Measurements from ENCODE around the gene RGS6.

The RGS6 gene

DNA sequence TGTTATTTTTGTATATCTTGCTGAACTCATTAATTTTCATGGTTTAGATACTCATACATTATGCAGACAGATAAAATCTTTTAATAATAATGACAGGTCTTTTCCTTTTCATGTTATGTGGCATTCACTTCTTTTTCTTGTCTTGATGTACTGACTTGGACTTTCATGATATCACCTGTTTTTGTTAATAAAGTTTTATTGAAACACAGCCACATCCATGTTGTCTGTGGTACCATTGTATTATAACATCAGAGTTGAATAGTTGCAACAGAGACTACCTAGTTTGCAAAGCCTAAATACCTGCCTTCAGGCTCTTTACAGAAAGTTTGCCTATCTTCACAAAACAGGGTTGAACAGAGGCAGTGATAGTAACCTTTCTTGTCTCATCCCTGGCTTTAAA, 85.1 kb downstream of the RGS6 start:
- no peak for DNase-seq

DNA sequence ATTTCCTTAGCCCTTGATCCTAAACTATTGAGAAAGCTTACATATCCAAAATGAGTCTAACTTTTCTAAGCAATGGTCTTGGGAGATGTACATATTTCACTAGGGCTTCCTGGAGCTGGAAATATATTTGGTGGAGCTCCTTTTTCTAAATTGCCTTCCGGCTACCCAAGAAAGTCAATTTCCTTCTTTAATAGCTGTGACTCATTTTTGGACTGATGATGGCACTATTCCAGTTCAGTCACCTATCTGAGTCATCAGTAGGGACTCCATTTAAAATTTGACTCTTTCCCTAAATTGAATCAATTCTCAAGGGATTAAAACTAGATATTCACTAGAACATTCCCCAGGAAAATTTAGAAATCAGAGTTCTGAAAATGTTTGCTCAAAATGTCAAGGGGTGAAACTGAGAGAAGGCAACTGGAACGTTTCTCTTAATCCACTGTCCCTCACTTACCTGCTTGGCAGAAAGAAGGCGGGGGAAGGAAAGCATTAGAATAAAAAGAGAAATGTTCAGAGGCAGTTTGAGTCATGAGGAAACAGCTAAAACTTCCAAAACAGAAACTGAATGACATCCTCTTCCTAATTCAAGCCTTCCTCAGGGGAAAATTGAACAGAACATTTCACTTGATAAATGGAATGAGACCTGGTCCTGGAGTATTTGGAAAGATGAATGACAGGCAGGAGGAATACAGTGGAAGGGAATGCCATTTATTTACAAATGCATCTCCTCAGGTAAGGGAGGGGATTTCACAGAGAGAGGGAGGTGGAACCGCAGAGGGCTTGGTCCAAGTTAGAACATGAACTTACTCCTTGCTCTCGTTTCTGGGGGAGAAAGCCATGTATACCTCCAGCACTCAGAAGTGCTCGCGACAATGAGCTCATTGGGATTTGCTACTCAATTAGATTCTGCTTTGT, 91.2 kb downstream of the RGS6 start:
- peak in 1 of 5 experiments; percentile 42 for DNase-seq

DNA sequence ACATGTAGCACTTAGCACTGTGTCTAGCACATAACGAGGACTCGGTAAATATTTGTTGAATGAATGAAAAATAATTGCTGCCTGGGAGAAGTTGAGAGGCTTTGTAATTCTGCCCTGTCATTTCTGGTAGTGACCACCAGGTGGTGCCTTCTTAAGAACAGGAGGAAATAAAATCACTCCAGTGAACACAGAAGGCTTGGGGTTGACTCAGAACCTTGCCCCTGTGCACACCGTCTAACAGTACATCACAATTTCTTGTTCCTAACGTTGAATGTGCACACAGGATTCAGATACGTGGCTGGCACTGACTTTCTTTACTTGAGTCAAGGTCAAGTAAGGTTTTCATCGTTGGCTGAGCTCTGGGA, 91.8 kb downstream of the RGS6 start:
- peak in 3 of 5 experiments; percentile 5 to 91 (median 5) for DNase-seq

DNA sequence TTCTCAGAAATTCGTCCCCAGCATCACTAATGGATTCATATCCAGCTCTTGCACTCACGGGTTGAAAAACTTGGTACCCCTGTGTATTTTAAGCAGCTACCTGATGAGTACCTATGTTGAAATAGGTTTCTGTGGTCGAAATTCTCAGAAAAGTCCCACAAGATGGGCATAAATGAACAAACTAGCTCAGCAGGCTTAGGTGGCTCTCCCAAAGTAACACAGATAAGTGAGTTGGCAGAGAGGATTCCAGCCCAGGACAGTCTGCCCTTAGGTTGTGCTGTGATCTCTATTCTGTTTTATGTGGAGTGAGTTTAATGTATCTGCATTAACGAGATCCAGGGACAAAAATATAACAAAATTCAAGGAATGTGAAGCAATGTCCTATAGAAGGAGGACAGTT, 92.3 kb downstream of the RGS6 start:
- DNase-seq: peak in 1 of 5 experiments; percentile 60

DNA sequence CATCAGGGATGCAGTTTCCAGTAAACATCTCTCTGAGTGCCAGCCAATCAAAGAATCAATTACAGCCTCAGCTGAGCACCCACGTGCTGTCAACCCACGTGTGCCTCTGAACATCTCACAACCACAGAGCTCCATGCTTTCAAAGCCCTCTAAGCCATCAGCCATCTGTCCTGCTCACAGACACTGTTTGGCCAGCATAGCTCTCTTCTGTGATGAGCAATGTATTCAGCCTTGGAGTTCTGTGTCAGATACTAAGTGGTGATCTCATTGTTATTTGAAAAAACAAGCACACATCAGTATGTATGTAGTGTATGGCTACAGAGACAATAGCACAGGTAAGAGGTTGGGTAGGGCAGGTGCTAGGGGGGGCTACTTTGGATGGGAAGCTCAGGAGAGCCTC, 94.3 kb downstream of the RGS6 start:
- peak in 1 of 5 experiments; percentile 17 for DNase-seq

DNA sequence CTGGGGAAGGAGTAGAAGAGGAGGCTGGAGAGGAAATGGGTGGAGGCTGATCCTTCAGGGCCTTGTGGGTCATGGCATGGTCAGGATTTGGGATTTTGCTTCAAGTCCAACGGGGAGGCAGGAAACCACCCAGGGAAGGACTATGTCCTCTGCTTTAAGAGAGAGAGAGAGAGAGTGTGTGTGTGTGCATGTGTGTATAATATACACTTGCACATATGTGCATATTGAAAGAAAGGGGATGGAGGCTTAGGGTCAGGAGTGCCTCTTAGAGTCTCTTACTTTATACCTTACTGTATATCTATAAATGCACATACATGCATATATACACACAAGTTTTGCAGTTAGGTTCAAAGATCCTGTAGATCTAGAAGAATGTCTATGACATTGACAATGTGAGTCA, 94.8 kb downstream of the RGS6 start:
- no peak for DNase-seq

DNA sequence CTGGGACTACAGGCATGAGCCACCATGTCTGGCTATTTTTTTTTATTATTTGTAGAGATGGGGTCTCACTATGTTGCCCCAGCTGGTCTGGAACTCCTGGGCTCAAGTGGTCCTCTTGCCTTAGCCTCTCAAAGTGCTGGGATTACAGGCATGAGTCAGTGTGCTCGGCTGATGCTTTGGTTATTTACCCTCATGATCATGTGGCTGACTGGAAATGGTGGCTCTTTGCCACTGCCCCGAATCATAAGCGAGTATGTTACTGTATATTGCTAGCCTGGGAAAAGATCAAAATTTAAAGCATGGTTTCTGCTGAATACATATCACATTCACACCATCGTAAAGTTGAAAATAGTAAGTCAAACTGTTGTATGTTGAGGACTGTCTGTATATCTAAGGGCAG, 101.1 kb downstream of the RGS6 start:
- DNase-seq: no peak

DNA sequence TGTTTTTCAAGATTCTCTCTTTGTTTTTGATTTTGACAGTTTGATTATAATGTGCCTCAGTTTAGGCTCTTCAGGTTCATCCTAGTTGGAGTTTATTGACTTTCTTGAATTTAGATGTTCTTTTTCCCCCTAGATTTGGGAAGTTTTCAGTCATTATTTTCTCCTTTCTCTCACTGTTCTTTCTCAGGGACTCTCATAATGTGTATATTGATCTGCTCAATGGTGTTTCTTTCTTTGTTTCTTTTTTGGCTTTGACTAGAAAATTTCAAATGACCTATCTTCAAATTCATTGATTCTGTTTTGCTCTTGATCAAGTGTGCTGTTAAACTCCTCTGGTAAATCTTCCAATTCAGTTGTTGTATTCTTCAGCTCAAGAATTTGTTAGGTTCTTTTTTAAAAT, 108.3 kb downstream of the RGS6 start:
- DNase-seq: no peak

DNA sequence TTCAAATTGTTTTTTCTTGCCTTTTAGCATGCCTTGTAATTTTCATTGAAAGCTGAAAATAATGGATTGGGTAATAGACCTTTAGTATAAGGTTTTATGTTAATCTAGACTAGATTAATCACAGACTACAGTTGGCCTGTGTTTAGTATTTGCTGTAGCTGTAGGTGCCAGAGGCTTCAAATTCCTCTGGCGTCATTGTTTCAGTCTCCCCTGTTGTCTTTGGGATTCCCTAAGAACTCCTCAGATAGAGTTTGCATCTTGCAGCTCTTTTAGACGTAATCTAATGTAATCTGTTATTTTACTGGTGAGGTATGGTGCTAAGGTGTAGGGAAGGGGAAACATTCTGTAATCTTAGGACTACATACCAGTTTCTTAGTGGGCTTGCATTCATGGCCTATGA, 113.0 kb downstream of the RGS6 start:
- no peak for DNase-seq

DNA sequence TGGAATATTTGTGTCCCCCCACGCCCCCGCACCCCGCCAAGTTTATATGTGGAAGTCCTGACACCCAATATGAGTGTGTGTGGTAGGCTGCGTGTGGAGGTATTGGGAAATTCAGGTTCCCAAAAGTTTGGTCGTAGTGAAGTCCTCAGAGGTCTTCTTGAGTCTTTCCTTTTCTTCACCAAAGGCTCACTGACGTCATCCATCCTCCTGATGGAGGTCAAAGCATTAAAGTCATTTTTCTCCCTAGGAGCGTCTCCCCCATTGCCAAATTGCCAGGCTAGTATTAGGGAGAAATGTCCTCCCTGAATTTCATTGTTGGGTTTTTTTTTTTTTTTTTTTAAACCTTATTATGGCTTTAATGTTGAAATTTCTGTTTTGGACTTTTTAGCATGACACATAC, 113.7 kb downstream of the RGS6 start:
- DNase-seq: no peak

DNA sequence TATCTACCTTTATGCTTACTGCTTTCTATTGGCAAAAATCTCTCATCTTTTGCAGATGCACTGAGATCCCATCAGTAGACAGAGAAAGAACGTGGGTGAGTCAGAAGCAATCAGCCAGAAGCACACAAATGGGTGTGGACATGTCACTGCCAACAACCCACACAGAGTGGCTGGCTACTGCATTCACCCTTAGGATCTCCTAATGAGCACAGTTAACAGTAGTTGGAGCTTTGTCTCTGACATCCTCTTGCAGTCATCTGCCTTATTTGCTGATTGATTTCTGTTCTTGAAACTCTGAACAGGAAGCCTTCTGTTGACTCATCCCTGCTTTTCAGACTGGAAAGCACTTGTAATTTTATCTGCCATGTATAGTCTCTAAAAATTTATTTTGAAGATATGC, 117.2 kb downstream of the RGS6 start:
- peak in 2 of 5 experiments; percentile 2 to 95 for DNase-seq

DNA sequence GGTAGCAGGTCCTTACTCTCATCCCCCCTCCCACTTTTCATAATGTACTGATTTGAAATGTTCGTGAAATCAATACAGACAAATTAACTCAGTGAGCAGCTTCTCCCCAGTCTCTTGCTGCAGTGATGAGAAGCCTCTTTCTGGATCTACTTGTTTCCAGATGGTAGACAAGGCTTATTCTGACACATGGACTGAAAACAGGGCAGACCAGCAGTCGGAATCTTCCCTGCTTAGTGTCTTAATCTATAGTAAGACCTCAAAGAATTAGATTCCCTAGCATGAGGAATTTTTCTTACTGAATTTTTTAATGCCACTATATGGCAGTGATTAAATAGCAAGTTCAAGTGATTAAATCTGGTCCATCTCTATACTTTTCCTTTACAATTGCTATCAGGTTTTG, 120.1 kb downstream of the RGS6 start:
- DNase-seq: no peak

DNA sequence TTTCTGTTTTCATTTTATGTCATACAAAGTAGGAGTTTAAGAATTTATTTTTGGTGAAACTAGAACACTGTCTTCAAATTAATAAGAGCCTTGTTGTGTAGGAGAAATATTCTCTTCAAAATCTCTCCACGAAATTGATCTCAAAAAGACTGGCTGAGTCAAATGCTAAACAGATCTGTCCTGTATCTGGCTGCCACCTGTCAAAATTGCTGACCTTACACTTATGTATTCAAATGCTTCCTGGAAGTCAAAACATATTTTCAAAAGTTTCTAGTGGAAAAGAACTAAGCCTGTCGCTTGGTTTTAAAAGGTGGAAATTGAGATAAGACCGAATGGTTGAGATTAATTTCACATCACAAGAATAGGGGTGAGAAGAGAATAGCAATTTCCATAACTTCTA, 121.4 kb downstream of the RGS6 start:
- DNase-seq: no peak

DNA sequence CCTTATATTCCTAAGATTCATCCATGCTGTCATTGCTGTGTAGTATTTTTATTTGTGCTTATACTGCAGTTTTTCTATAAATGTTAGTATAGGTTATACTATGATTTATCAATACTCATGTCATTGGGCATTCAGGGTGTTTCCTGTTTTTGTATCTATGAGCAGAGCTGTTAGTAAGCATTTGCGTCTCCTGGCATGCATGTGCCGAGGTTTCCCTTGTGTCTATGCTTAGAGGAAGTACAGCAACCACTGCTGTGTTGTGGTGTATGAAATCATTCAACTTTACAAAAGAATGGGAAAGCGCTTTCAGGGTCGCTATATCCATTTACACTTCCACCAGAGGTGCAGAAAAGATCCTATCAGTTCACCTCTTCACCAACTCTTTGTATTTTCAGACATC, 122.7 kb downstream of the RGS6 start:
- DNase-seq: peak in 1 of 5 experiments; percentile 86

DNA sequence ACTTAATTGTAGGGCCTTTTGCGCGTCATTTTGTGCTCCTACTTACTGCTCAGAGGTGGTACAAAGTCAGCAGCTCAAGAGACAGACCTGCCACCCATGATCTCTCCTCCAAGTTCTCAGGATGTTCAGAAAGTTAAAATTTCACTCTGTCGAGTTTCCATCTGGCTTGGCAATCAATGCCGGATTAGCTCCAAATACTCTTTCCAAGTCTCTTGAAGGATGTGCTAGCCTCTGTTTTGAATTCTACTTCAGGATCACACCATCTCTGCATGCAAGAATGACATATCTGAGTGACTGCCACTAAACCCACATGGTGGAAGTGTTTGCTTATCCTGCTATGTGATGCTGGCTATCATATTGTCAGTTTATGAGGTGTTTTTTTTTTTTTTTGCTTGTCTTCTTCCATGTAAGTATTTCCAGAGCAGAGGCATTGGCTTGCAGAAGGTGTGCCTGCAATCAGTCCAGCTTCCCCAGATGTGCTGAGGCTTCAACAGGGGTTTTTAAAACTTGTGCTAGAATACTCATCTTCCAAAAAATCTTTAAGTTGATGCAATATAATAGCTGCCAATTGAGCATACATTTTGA, 125.6 kb downstream of the RGS6 start:
- no peak for DNase-seq

DNA sequence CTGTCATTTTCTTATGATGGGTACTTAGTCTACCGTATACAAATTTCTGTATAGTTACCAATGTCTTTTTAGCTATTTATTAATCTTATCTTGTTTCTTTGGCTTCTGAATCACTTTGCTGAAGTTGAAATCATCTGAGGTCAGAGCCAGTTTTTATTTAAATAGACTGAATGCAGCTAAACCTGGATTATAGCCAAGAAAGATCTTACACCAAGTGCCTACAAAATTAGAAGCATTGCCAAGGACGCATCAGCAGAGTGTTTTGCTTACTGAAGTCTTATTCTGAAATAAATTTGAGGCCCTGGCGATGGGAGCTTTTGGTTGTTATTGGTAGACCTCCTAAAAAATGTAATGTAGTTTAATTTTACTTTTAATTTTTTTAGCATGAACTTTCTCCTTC, 128.2 kb downstream of the RGS6 start:
- DNase-seq: no peak

DNA sequence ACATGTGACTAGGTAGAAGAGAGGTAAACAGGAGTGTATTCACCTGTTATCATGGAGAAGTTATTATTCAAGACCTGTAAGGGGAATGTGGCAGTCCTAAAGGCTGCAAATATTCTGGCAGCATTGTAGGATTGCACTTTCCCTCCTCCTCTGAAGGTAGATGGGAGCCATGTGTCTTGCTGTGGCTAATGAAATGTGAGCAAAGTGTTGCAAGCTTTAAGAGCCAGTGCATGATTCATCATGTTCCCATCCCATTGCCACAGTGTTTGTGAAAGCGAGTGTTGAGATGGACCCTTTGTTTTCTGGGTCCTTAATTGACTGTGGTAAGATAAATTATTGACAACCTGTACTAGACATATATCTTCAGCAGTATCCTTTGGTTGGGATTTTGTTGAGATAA, 128.7 kb downstream of the RGS6 start:
- no peak for DNase-seq

DNA sequence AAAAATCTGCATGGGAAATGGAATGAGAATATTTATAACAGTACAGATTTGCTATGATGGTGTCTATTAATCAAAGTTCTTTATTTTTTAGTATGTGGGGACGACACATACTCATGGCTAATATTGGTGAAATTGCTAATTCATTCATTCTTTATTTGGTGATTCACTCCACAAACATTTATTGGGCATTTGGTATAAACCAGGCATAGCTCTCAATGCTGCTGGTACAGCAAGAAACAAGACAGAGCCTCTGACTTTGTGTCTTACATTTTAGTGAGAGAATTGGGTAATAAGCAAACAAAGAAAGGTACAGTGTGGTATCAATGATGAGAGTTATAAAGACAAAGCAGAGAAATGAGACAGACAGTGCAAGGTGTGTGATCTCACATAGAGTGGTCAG, 129.5 kb downstream of the RGS6 start:
- DNase-seq: no peak

DNA sequence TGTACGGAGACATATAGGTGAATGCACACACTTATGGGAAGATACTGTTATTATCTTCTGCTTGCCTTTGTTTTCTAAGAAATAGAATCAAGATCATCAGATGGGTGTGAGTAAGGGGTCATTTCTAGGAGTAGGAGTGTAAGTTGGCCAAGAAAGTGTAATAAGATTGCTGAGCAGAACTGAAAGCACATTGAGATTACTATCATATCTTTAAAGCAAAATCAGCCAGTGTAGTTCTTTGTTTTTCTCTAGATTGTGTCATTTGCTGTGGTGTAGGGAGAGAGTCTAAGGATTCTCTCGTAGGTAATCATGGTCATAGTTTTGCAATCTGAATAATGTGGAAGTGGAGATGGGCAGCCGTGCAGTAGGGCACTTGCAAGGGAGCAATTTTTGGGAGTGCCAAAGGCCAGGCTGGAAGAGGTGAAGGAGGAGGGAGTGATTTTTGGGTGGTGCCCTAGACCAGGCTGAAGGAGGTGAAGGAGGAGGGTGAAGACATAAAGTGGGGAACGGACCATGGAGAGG, 131.6 kb downstream of the RGS6 start:
- DNase-seq: peak in 1 of 5 experiments; percentile 84

DNA sequence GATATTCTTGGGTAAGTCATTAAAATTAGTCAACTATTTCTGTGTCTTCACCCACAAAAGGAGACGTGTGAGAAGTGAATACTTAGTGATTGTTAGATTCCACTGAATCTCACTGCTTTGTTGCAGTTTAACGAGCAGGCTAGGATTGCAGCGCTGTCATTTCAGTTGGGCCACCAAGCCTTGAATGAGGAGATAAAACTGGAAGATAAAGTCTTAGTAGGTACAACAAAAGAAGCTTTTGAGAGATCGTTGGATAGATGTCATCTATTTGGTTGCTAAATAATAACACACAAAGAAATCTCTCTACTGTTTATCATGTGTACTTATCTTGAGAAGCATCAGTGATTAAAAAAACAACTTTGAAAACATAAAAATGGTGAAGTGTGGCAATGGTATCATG, 132.3 kb downstream of the RGS6 start:
- peak in 1 of 5 experiments; percentile 90 for DNase-seq

DNA sequence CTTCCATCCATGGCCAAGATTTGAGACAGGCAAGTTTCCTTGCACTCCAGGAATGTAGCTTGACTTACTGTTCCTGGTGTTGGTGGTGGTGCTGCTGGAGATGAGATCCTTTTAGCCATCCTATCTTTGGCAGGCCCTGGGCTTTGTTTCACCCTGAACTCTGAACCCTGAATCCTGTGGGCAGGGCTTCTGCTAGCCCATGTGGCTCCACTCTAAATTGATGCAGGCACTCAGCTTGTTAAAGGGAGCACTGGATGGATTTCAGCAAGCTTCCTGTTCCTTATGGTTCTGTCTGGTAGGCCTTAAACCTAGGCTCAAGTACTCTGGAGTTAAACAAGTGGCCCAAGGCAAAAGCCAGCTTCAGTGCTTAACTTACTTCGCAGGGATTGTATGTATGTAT, 138.2 kb downstream of the RGS6 start:
- no peak for DNase-seq

DNA sequence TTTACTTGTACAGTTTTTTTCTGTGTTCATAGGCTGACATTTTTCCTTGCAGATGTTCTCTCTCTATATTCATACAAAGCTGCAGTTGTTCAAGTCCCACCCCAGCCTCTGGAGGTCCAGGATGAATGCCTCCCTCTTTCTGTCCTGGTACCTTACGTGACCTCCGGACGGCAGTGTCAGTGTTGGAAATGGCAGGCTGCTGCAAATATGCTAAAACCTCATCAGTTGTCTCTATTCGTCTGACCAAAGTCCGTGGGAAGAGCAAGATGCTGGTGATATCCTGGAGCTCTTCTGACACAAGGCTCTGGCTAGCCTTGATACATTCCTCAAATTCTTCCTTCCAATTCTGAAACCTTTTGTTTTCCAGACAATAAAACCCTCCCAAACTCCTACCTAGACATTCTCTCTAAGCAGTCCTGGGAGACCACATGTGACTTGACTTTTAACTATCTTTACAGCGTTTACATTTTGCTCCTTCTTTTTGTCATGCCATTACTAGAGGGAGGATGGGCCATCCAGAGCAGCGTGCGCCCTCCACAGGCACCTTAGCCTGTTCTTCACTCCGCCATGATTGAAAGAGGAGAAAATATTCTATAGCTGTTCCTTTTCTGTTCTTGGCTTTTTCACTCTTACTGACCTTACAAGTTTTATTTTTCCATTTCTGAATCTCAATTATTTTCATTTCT, 143.6 kb downstream of the RGS6 start:
- DNase-seq: no peak

DNA sequence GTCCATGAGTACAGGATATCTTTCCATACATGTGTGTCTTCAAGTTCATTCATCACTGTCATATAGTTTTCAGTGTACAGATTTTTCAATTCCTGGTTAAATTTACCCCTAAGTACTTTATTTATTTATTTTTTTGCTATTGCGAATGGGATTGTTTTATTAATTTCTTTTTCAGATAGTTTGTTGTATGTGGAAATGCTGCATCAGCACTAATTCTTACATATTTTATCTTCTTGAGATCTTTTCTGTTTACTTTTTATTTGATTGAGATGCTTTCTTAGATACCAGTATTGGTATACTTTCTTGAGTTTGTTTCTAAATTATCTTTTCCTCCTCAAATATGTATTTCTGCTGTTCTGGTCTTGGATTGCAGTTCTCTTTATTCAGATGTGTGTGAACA, 148.9 kb downstream of the RGS6 start:
- DNase-seq: no peak

DNA sequence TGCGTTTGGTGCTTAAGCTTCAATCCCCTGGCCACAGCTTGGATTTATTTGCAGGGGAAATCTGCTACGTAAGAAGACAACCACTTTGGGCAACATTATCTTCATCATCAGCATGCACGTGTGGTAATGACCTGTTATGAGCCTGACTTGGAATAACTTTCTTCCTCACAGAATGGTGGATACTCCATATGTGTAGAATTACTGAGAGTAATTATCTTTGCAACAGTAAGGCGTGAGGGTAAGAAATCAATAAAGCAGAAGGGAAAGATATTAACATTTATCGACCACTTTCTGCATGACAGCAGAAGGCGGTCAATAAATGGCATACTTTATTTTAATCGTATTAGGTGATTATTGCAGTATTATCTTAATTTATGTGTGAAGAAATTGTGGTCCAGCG, 152.7 kb downstream of the RGS6 start:
- no peak for DNase-seq
